ENCODE results near the gene ERI2.

The ERI2 gene, protein sequence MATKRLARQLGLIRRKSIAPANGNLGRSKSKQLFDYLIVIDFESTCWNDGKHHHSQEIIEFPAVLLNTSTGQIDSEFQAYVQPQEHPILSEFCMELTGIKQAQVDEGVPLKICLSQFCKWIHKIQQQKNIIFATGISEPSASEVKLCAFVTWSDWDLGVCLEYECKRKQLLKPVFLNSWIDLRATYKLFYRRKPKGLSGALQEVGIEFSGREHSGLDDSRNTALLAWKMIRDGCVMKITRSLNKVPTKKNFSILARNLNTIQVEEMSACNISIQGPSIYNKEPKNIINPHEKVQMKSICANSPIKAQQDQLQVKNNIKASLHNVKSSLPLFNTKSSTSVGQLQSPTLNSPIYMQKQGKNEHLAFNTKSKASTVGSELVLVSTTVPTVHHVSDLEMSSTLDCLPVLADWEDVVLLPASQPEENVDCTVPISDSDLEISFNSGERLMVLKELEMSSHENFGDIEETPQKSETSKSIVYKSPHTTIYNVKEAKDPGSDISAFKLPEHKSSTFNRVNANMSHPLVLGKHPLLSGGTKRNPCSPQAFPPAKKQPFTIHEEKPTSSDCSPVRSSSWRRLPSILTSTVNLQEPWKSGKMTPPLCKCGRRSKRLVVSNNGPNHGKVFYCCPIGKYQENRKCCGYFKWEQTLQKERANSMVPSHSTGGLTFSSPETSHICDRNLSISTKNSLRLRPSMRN

GRCh38 chr16:20806168-20807050 lies at the start of gene ERI2, which contains the start of gene REXO5:
Gene ERI2, minus strand, starts transcription at chr16:20806472. Its CDS starts 42 bp downstream, at chr16:20806430.
Gene REXO5, plus strand, starts transcription at chr16:20806527. Its CDS starts 427 bp downstream, at chr16:20806954.
- DNase-seq = peak; percentile 75

DNA sequence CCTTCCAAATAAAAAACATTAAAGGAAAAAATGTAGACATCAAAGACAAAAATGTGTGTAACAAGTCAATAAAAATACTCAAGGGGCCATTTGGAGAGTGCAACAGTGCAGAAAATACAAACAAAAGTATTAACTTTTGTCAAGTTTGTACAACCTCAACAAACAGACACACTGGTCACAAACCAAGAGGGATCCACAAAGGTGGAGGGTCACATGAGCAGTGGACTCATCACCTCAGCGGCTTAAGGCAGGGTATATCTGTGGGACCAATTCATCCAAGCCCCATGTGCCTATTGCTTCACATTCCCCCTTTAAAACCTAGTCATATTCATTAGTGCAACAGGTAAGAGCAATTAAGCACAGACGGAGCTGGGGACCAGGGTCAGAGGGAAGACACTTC lies 48.7 kb upstream of the ERI2 start:
- no peak for DNase-seq

- no peak for DNase-seq
Observed at GRCh38 chr16:20853981-20854620, 47.8 kb upstream of the ERI2 start.

- DNase-seq = no peak
Observed at GRCh38 chr16:20853143-20853542, 46.9 kb upstream of the ERI2 start.

- no peak for DNase-seq
Observed at GRCh38 chr16:20851601-20852000, 45.3 kb upstream of the ERI2 start.

DNA sequence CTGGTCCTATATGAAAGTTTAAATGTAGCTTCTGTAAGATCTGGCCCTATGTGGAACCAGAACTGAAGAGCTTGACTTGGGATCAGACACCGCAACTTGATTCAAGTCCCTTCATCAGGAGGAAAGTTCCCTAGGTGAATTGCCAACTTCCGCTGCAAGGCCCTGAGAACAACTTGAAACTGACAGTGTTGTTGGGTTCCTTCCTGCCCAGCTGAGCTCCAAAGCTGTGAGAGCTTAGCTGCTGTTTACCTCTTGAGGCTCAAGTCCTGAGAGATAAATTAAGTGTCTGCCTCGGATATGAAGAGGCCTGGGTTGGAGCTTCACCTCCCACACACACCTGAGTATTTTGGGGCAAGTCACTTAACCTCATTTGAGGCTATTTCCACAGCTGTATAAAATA lies 44.7 kb upstream of the ERI2 start:
- DNase-seq = no peak

GRCh38 chr16:20849589-20850390 lies 43.5 kb upstream of the ERI2 start:
- peak; percentile 73 for DNase-seq

- DNase-seq = no peak
Observed at GRCh38 chr16:20847550-20847949, 41.3 kb upstream of the ERI2 start.

- DNase-seq = no peak
Observed at GRCh38 chr16:20846551-20846950, 40.3 kb upstream of the ERI2 start.

DNA sequence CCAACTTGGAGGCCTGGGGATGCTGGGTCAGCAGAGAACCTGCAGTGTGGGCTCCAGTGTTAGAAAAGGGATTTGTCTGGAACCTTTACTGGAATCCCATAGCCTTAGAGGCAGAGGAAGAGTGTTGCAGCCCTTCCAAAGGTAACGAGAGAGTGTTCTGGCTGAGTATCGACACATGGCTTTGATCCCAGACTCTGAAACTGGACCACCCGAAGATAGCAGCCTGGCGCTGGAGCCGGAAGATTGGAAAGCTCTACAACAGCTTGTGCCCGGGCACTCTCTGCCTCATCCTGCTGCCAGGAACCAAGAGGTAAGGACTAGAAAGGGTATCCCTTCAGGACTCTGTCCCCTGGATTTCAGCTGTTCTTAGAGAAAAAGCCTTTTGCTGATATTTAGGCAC lies 39.8 kb upstream of the ERI2 start:
- DNase-seq = no peak

DNA sequence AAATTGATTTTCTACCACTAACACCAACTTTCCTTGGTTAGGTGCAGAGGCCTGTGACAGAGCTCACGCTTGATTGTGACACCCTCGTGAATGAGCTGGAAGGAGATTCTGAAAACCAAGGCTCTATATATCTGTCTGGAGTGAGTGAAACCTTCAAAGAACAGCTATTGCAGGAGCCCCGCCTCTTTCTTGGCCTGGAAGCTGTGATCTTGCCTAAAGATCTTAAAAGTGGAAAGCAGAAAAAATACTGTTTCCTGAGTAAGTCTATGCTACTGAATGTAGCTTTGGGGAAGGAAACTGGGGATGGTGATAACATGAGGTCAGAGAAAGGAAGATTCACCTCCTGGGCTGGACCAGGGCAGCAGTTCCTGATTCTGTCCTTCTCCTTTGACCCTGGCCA lies 38.3 kb upstream of the ERI2 start:
- no peak for DNase-seq

GRCh38 chr16:20844054-20844453 lies 37.8 kb upstream of the ERI2 start:
- DNase-seq = no peak

DNA sequence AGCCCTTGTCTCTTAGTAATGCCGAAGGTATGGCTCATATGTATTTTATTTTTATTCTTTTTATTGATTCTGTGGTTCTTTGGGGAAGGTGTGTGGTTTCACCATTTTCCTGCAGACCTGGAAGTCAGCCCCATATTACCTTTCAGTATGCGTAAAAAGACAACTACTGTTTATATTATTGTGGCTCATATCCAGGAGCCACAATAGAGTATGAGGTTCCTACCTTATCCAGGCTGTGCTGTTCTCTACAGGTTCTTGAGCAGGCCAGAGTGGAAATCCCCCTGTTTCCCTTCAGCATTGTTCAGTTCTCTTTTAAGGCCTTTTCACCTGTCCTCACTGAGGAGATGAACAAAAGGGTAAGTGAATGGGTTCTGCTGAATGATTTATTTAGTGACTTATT lies 33.2 kb upstream of the ERI2 start:
- no peak for DNase-seq

DNA sequence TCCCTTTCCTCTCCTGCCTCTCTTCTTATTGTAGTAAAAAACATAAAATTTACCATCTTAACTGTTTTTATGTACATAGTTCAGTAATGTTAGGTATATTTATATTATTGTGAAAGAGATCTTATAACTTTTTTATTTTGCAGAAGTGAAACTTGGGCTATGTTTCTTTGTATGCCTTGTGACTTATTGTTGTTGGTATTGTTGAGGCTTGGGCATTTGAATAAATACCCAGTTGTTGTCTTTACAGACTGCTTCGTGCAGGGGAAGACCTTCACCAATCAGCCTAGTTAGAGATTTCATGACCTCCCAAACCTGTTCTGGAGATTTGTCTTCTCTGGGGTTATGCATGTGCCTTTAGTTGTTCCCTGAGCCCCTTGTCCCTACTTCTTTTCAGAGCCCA lies 32.0 kb upstream of the ERI2 start:
- no peak for DNase-seq

GRCh38 chr16:20833086-20833485 lies 26.8 kb upstream of the ERI2 start:
- DNase-seq = no peak

GRCh38 chr16:20830372-20830771 lies 24.1 kb upstream of the ERI2 start:
- DNase-seq = no peak

DNA sequence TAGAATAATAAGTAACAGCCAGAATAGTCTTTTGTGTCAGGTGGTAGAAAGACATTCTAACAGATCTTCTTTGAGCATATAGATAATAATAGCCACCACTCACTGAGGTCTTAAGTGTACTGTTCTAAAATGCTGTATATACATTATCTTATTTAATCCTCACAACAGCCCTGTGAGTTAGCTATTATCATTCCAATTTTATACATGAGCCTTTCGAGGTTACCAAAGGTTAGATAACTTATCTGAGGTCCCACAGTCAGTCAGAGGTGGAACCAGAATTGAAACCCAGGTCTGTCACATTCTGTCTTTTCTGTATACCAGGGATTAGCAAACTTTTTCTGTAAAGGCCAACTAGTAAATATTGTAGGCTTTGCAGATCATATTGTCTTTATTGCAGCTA lies 23.3 kb upstream of the ERI2 start:
- no peak for DNase-seq

GRCh38 chr16:20826039-20826566 lies 19.8 kb upstream of the ERI2 start:
- DNase-seq = no peak

- no peak for DNase-seq
Observed at GRCh38 chr16:20822521-20823325, 16.5 kb upstream of the ERI2 start.

DNA sequence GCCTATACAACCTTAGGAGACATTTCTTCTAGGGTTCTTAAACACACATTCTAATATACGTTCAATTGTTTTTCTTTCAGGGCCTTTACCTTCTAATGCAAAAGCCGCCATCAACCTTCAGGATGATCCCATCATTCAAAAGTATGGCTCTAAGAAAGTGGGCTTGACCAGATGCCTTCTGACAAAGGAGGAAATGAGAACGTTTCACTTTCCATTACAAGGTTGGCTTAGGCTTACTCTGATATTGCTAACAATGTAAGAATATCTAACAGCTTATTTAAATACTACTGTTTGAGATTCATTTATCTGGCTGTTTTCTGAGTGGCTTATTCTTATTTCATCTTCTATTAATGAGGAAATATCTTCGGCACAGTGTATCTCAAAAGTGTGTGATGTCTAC lies 15.4 kb upstream of the ERI2 start:
- no peak for DNase-seq

Measured in activated T-cell treated with anti-CD3 and anti-CD28 coated beads, Interleukin-2, amount 50 U/mL, for 1 hour (primary cell).